SK-N-SH treated with all-trans-retinoic acid at 6 μM for 48 hours (cell line): ENCODE data around the gene PRPF40B.
A peak's percentile ranks its signal among the peaks of the same experiment; 100 is the strongest.

Experiments
- ATAC-seq: fragments of 200-7000 bp; cut with Tn5 transposase; 3 replicates; pipeline ENCODE4 v1.9.1; 2020; ENCODE audit warnings: mild to moderate bottlenecking, moderate library complexity
- BACH2 ChIP-seq: fragments of 250-450 bp; sonication (Bioruptor Pico); IDR thresholded peaks from 2 replicates; pipeline ENCODE4 v1.9.0; 2021; ENCODE audit warnings: mild to moderate bottlenecking, borderline replicate concordance
- CREB5 ChIP-seq: fragments of 250-450 bp; sonication (Bioruptor Pico); IDR thresholded peaks from 2 replicates; pipeline ENCODE4 v1.5.1; 2020; ENCODE audit warnings: low read depth, mild to moderate bottlenecking, moderate library complexity
- CSDC2 ChIP-seq: fragments of 250-450 bp; sonication (Bioruptor Pico); IDR thresholded peaks from 2 replicates; pipeline ENCODE4 v1.5.0; 2020; ENCODE audit warnings: mild to moderate bottlenecking, moderate library complexity
- CSRNP3 ChIP-seq: fragments of 250-450 bp; sonication (Bioruptor Pico); IDR thresholded peaks from 2 replicates; pipeline ENCODE4 v1.5.1; 2021; ENCODE audit warnings: mild to moderate bottlenecking, moderate library complexity
- ESRRG ChIP-seq: fragments of 250-450 bp; sonication (Bioruptor Pico); IDR thresholded peaks from 2 replicates; pipeline ENCODE4 v1.6.1; 2021; ENCODE audit warnings: mild to moderate bottlenecking
- GLIS3 ChIP-seq: fragments of 250-450 bp; sonication (Bioruptor Pico); IDR thresholded peaks from 2 replicates; pipeline ENCODE4 v1.5.0; 2020; ENCODE audit warnings: mild to moderate bottlenecking, moderate library complexity
- ISL1 ChIP-seq: fragments of 250-450 bp; sonication (Bioruptor Pico); IDR thresholded peaks from 2 replicates; pipeline ENCODE4 v2.1.2; 2022; ENCODE audit warnings: mild to moderate bottlenecking, moderate library complexity
- OSR1 ChIP-seq: fragments of 250-450 bp; sonication (Bioruptor Pico); IDR thresholded peaks from 2 replicates; pipeline ENCODE4 v1.8.0; 2022; ENCODE audit warnings: moderate library complexity, mild to moderate bottlenecking, inconsistent platforms
- PATZ1 ChIP-seq: fragments of 250-450 bp; sonication (Bioruptor Pico); IDR thresholded peaks from 2 replicates; pipeline ENCODE4 v1.8.0; 2020; ENCODE audit warnings: mild to moderate bottlenecking, moderate library complexity, borderline replicate concordance
- POU6F1 ChIP-seq: fragments of 250-450 bp; sonication (Bioruptor Pico); IDR thresholded peaks from 2 replicates; pipeline ENCODE4 v1.8.0; 2021; ENCODE audit warnings: low read depth, mild to moderate bottlenecking, moderate library complexity, borderline replicate concordance
- PPARA ChIP-seq: fragments of 250-450 bp; sonication (Bioruptor Pico); IDR thresholded peaks from 2 replicates; pipeline ENCODE4 v1.5.0; 2020; ENCODE audit warnings: mild to moderate bottlenecking, borderline replicate concordance
- RARB ChIP-seq: fragments of 250-450 bp; sonication (Bioruptor Pico); IDR thresholded peaks from 2 replicates; pipeline ENCODE4 v1.8.0; 2021; ENCODE audit warnings: mild to moderate bottlenecking, moderate library complexity
- SNAI2 ChIP-seq: fragments of 250-450 bp; sonication (Bioruptor Pico); IDR thresholded peaks from 2 replicates; pipeline ENCODE4 v1.5.0; 2020; ENCODE audit warnings: mild to moderate bottlenecking, moderate library complexity
- TCF4 ChIP-seq: fragments of 250-450 bp; sonication (Bioruptor Pico); IDR thresholded peaks from 2 replicates; pipeline ENCODE4 v1.8.0; 2021; ENCODE audit warnings: mild to moderate bottlenecking, moderate library complexity, borderline replicate concordance
- TOX ChIP-seq: fragments of 250-450 bp; sonication (Bioruptor Pico); IDR thresholded peaks from 2 replicates; pipeline ENCODE4 v1.8.0; 2021; ENCODE audit warnings: mild to moderate bottlenecking, moderate library complexity, borderline replicate concordance
- TSHZ2 ChIP-seq: fragments of 250-450 bp; sonication (Bioruptor Pico); IDR thresholded peaks from 2 replicates; pipeline ENCODE4 v1.5.0; 2020; ENCODE audit warnings: mild to moderate bottlenecking, moderate library complexity
- ZC3H10 ChIP-seq: fragments of 250-450 bp; sonication (Bioruptor Pico); IDR thresholded peaks from 2 replicates; pipeline ENCODE4 v1.5.1; 2021; ENCODE audit warnings: mild to moderate bottlenecking, moderate library complexity
- ZFP30 ChIP-seq: fragments of 450-650 bp; formaldehyde crosslinking; IDR thresholded peaks from 2 replicates; pipeline ENCODE4 v1.5.0; 2022; ENCODE audit warnings: mild to moderate bottlenecking, moderate library complexity
- ZNF565 ChIP-seq: fragments of 450-650 bp; formaldehyde crosslinking; conservative IDR thresholded peaks from 2 replicates; pipeline ENCODE4 v1.5.0; 2020; ENCODE audit warnings: low read depth, mild to moderate bottlenecking, moderate library complexity
- ZNF70 ChIP-seq: fragments of 450-650 bp; formaldehyde crosslinking; IDR thresholded peaks from 2 replicates; pipeline ENCODE4 v1.5.0; 2020; ENCODE audit warnings: mild to moderate bottlenecking, moderate library complexity
- ZNF8 ChIP-seq: fragments of 450-650 bp; formaldehyde crosslinking; IDR thresholded peaks from 2 replicates; pipeline ENCODE4 v1.5.0; 2020; ENCODE audit warnings: mild to moderate bottlenecking, moderate library complexity

The PRPF40B gene

GRCh38 chr12:49580572-49581535 lies 42.5 kb upstream of the PRPF40B start:
- ATAC-seq = peak; percentile 95
- TF ChIP-seq BACH2 (CRISPR knock-in tag) (no peak), ESRRG (CRISPR knock-in tag) (no peak), RARB (CRISPR knock-in tag) (no peak), ISL1 (no peak), ZFP30 (CRISPR knock-in tag) (no peak), OSR1 (no peak), SNAI2 (no peak), CSRNP3 (CRISPR knock-in tag) (no peak), TCF4 (CRISPR knock-in tag) (no peak), ZC3H10 (CRISPR knock-in tag) (no peak), ZNF8 (no peak), CSDC2 (no peak), CREB5 (CRISPR knock-in tag) (no peak), POU6F1 (CRISPR knock-in tag) (no peak), PPARA (no peak)

GRCh38 chr12:49582201-49582600 lies 41.2 kb upstream of the PRPF40B start:
- ATAC-seq = no peak

More at GRCh38 chr12:49582201-49582600, 41.2 kb upstream of the PRPF40B start:
- TF ChIP-seq ISL1 (no peak), TSHZ2 (CRISPR knock-in tag) (no peak), ZNF70 (CRISPR knock-in tag) (no peak), TCF4 (CRISPR knock-in tag) (no peak), OSR1 (no peak), GLIS3 (no peak), ESRRG (CRISPR knock-in tag) (no peak), POU6F1 (CRISPR knock-in tag) (no peak), ZNF565 (CRISPR knock-in tag) (no peak), BACH2 (CRISPR knock-in tag) (no peak), ZNF8 (no peak), PATZ1 (CRISPR knock-in tag) (no peak), CSRNP3 (CRISPR knock-in tag) (no peak), TOX (CRISPR knock-in tag) (no peak), SNAI2 (no peak), CREB5 (CRISPR knock-in tag) (no peak), ZC3H10 (CRISPR knock-in tag) (no peak)
